HCT116 (cell line): ENCODE results near the gene GLMN. TPM values are rescaled to one million over a fixed set of nuclear protein-coding genes. Genes with fewer than 3 reads are reported as not detected.

Experiments used
- ATAC-seq: fragments of 200-7000 bp; cut with Tn5 transposase; 2 replicates; pipeline ENCODE4 v1.9.1; 2020; ENCODE audit warnings: mild to moderate bottlenecking, moderate library complexity
- BruUV-seq: library from RNA; stranded (reverse); fragments of 400-500 nt; replicated peaks from 2 replicates; lab custom pipeline; 2021; lab: Mats Ljungman, UMichigan
- CTCF ChIA-PET: fragments of 300-600 bp; sonication (Branson Sonifier 250); formaldehyde crosslinking; loops from one replicate; lab custom pipeline; 2021; ENCODE audit warnings: antibody characterized with exemption; lab: Charles Lee
- POLR2A ChIA-PET: fragments of 300-600, 350-600 bp; sonication (Branson Sonifier 250); formaldehyde crosslinking; loops from one replicate; lab custom pipeline; 2021; ENCODE audit warnings: antibody characterized with exemption; lab: Charles Lee
- RAD21 ChIA-PET, 2 experiments: fragments of 300-600 bp; sonication (Branson Sonifier 250); formaldehyde crosslinking; loops; one replicate each; lab custom pipeline; 2023; ENCODE audit warnings: low total read pairs in 2 of 2; ENCODE audit not compliant: uncharacterized antibody in 2 of 2, unreplicated experiment in 2 of 2, low non-redundant PET in 1 of 2; lab: Charles Lee
- DNase-seq: peaks from one replicate; pipeline ENCODE4 v3.0.0-alpha.2; 2010; ENCODE audit warnings: low read depth, low spot score
- H2AFZ ChIP-seq: fragments of 200-600 bp; shearing (Covaris generic), sonication (generic); 2 replicates; pipeline ENCODE4 v1.6.1; 2017; ENCODE audit warnings: low read depth, mixed run types, mixed read lengths, antibody characterized with exemption, low read length; ENCODE audit not compliant: poor library complexity, severe bottlenecking
- H3K27ac ChIP-seq: 2 replicates; pipeline ENCODE4 v1.5.1; 2012; ENCODE audit warnings: low read depth, low read length
- H3K27me3 ChIP-seq: fragments of 200-600 bp; sonication (generic); 2 replicates; pipeline ENCODE4 v1.6.1; 2016; ENCODE audit warnings: mixed run types, low read length, mixed read lengths; ENCODE audit not compliant: insufficient read depth
- H3K36me3 ChIP-seq, 2 experiments: fragments of 200-500 bp in 1 of 2; fragments of 200-600 bp in 1 of 2; sonication (Bioruptor generic) in 1 of 2; sonication (generic) in 1 of 2; 2 replicates each; pipeline versions ENCODE4 v1.5.1 to v1.6.1; 2014 to 2016; ENCODE audit warnings: low read length in 2 of 2, inconsistent platforms in 1 of 2, mixed read lengths in 1 of 2, mixed run types in 1 of 2; ENCODE audit not compliant: insufficient read depth in 2 of 2, control insufficient read depth in 1 of 2
- H3K4me1 ChIP-seq, 2 experiments: fragments of 200-600 bp in 1 of 2; sonication (generic) in 1 of 2; 2 replicates each; pipeline versions ENCODE4 v1.5.1 to v1.6.1; 2012 to 2017; ENCODE audit warnings: low read length in 2 of 2, inconsistent platforms in 1 of 2, mild to moderate bottlenecking in 1 of 2, mixed read lengths in 1 of 2, mixed run types in 1 of 2, moderate library complexity in 1 of 2; ENCODE audit not compliant: insufficient read depth in 2 of 2, control insufficient read depth in 1 of 2
- H3K4me2 ChIP-seq: fragments of 200-600 bp; sonication (generic); 2 replicates; pipeline ENCODE4 v1.6.1; 2017; ENCODE audit warnings: mixed run types, low read length, mixed read lengths
- H3K4me3 ChIP-seq, 2 experiments: fragments of 200-600 bp in 1 of 2; sonication (generic) in 1 of 2; replicated peaks in 1 of 2; 2 replicates each; pipeline ENCODE4 v1.5.1; 2011 to 2016; ENCODE audit warnings: low read length in 2 of 2, control low read depth in 1 of 2, low read depth in 1 of 2, mild to moderate bottlenecking in 1 of 2, mixed read lengths in 1 of 2, mixed run types in 1 of 2
- H3K79me2 ChIP-seq: fragments of 200-600 bp; sonication (generic); 2 replicates; pipeline ENCODE4 v1.6.1; 2017; ENCODE audit warnings: mild to moderate bottlenecking, mixed run types, low read length, moderate library complexity, mixed read lengths; ENCODE audit not compliant: insufficient read depth
- H3K9ac ChIP-seq: fragments of 200-600 bp; sonication (generic); 2 replicates; pipeline ENCODE4 v1.6.1; 2016; ENCODE audit warnings: low read length, mixed read lengths
- H3K9me2 ChIP-seq: fragments of 200-600 bp; sonication (generic), shearing (Covaris generic); 2 replicates; pipeline ENCODE4 v1.6.1; 2017; ENCODE audit warnings: mixed run types, mild to moderate bottlenecking, moderate library complexity; ENCODE audit not compliant: insufficient read depth
- H3K9me3 ChIP-seq, 2 experiments: fragments of 200-500 bp in 1 of 2; fragments of 200-600 bp in 1 of 2; sonication (Bioruptor generic) in 1 of 2; sonication (generic) in 1 of 2; 2 replicates each; pipeline ENCODE4 v1.6.1; 2014 to 2017; ENCODE audit warnings: low read length in 2 of 2, mixed read lengths in 2 of 2, inconsistent platforms in 1 of 2, low read depth in 1 of 2, mild to moderate bottlenecking in 1 of 2, mixed run types in 1 of 2, moderate library complexity in 1 of 2; ENCODE audit not compliant: control insufficient read depth in 1 of 2, insufficient read depth in 1 of 2
- H4K20me1 ChIP-seq: fragments of 200-600 bp; sonication (generic), shearing (Covaris generic); 2 replicates; pipeline ENCODE4 v1.6.1; 2017; ENCODE audit warnings: mixed run types, mild to moderate bottlenecking, moderate library complexity; ENCODE audit not compliant: insufficient read depth
- CBX3 ChIP-seq: IDR thresholded peaks from 2 replicates; pipeline ENCODE4 v1.6.1; 2012; ENCODE audit warnings: low read depth
- CEBPB ChIP-seq: IDR thresholded peaks from 2 replicates; pipeline ENCODE4 v1.6.1; 2012; ENCODE audit warnings: low read depth
- EZH2phosphoT487 ChIP-seq: fragments of 200-600 bp; IDR thresholded peaks from 2 replicates; pipeline ENCODE4 v1.6.1; 2018; ENCODE audit warnings: antibody characterized with exemption, borderline replicate concordance
- POLR2A ChIP-seq: IDR thresholded peaks from 2 replicates; pipeline ENCODE4 v1.7.0; 2011; ENCODE audit warnings: borderline replicate concordance; ENCODE audit not compliant: insufficient read depth, insufficient read length; ENCODE audit errors: extremely low read depth
- SRF ChIP-seq: IDR thresholded peaks from 2 replicates; pipeline ENCODE4 v1.6.1; 2012; ENCODE audit warnings: low read depth
- TCF7L2 ChIP-seq: IDR thresholded peaks from 2 replicates; pipeline ENCODE4 v1.7.0; 2011; ENCODE audit warnings: borderline replicate concordance, inconsistent platforms; ENCODE audit not compliant: insufficient read depth, insufficient read length; ENCODE audit errors: extremely low read depth
- YY1 ChIP-seq: IDR thresholded peaks from 2 replicates; pipeline ENCODE4 v1.6.1; 2011; ENCODE audit warnings: low read length, low read depth, moderate library complexity, mild to moderate bottlenecking; ENCODE audit not compliant: insufficient replicate concordance; ENCODE audit errors: extremely low read depth
- intact Hi-C: fragments of 100-400 bp; cut with micrococcal nuclease; formaldehyde crosslinking; loops from 2 replicates; pipeline ENCODE4 v1.10.0; 2022
- total RNA-seq: library from RNA; stranded (reverse); gene quantifications from one replicate; pipeline ENCODE4 v1.2.1, GENCODE V29; 2021; ENCODE audit not compliant: unreplicated experiment
- TF ChIP-seq, protein P1 (sequence below): IDR thresholded peaks from 2 replicates; pipeline ENCODE4 v1.6.1; 2012
- TF ChIP-seq, protein P2 (sequence below): IDR thresholded peaks from 2 replicates; pipeline ENCODE4 v1.6.1; 2012
- TF ChIP-seq, protein P3 (sequence below): IDR thresholded peaks from 2 replicates; pipeline ENCODE4 v1.6.1; 2012; ENCODE audit warnings: low read depth

Gene GLMN
- total RNA-seq, 1 experiment from 2014 or later = 10.9 TPM

DNA sequence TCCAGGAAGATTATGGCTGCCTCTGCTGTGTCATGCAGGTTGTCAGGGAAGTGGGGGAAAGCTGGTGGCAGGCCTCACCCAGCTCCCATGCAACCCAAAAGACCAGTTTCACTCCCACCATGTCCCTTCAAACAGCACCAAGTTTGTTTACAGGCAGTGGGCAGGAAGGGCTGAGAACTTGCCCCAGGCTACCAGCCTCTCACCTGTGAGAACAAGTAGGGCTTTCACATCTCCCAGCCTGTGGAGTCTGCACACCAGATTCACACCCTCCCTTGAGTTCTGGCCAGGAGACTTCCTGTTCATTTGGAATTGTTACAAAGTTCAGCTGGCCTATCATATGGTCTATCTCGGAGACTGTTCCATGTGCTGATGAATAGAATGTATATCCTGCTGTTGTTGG is 27.9 kb upstream of the GLMN start:
- intact Hi-C loops = no loop called here
- no peak overlapping the region for H3K4me2 ChIP-seq
- no peak for ATAC-seq
- no peak for DNase-seq
- POLR2A ChIA-PET = no interaction called here
- TF ChIP-seq, protein P1, sequence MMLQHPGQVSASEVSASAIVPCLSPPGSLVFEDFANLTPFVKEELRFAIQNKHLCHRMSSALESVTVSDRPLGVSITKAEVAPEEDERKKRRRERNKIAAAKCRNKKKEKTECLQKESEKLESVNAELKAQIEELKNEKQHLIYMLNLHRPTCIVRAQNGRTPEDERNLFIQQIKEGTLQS = no peak
- TF ChIP-seq EZH2phosphoT487 = no peak
- TF ChIP-seq, protein P2, sequence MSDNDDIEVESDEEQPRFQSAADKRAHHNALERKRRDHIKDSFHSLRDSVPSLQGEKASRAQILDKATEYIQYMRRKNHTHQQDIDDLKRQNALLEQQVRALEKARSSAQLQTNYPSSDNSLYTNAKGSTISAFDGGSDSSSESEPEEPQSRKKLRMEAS = no peak
- CTCF ChIA-PET = no interaction called here
- no peak overlapping the region for H3K27ac ChIP-seq
- RAD21 ChIA-PET = no interaction called here
- no peaks in the 10 kb centered on the region for H3K27me3 ChIP-seq
- H4K20me1 ChIP-seq = no peaks in the 10 kb centered on the region
- peaks cover 5 to 33% of the 10 kb centered on the region in 2 experiments; a peak in 3 of 4 replicates for H3K36me3 ChIP-seq
- H3K79me2 ChIP-seq = no peaks in the 10 kb centered on the region
- H3K9ac ChIP-seq = no peak overlapping the region
- H2AFZ ChIP-seq = no peak overlapping the region
- H3K4me3 ChIP-seq = no peak overlapping the region
- BruUV-seq = no TSS peak
- H3K9me2 ChIP-seq = no peaks in the 10 kb centered on the region
- peaks cover 0 to 7% of the 10 kb centered on the region in 2 experiments; a peak in 1 of 4 replicates for H3K4me1 ChIP-seq
- H3K9me3 ChIP-seq = no peaks in the 10 kb centered on the region

GRCh38 chr1:92324784-92325183 is 26.0 kb upstream of the GLMN start:
- POLR2A ChIA-PET = no interaction called here
- Histone ChIP-seq H3K9ac (no peak overlapping the region), H3K4me1 (peaks cover 0 to 7% of the 10 kb centered on the region in 2 experiments; a peak in 1 of 4 replicates), H3K4me2 (no peak overlapping the region), H3K79me2 (no peaks in the 10 kb centered on the region), H3K27me3 (no peaks in the 10 kb centered on the region), H3K9me2 (no peaks in the 10 kb centered on the region), H3K36me3 (peaks cover 7 to 33% of the 10 kb centered on the region in 2 experiments; a peak in 3 of 4 replicates), H2AFZ (no peak overlapping the region), H3K27ac (no peak overlapping the region), H4K20me1 (no peaks in the 10 kb centered on the region), H3K9me3 (no peaks in the 10 kb centered on the region), H3K4me3 (no peak overlapping the region)
- TF ChIP-seq TCF7L2 = no peak
- TF ChIP-seq, protein P3, sequence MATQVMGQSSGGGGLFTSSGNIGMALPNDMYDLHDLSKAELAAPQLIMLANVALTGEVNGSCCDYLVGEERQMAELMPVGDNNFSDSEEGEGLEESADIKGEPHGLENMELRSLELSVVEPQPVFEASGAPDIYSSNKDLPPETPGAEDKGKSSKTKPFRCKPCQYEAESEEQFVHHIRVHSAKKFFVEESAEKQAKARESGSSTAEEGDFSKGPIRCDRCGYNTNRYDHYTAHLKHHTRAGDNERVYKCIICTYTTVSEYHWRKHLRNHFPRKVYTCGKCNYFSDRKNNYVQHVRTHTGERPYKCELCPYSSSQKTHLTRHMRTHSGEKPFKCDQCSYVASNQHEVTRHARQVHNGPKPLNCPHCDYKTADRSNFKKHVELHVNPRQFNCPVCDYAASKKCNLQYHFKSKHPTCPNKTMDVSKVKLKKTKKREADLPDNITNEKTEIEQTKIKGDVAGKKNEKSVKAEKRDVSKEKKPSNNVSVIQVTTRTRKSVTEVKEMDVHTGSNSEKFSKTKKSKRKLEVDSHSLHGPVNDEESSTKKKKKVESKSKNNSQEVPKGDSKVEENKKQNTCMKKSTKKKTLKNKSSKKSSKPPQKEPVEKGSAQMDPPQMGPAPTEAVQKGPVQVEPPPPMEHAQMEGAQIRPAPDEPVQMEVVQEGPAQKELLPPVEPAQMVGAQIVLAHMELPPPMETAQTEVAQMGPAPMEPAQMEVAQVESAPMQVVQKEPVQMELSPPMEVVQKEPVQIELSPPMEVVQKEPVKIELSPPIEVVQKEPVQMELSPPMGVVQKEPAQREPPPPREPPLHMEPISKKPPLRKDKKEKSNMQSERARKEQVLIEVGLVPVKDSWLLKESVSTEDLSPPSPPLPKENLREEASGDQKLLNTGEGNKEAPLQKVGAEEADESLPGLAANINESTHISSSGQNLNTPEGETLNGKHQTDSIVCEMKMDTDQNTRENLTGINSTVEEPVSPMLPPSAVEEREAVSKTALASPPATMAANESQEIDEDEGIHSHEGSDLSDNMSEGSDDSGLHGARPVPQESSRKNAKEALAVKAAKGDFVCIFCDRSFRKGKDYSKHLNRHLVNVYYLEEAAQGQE = no peak
- TF ChIP-seq SRF = no peak
- no peak for TF ChIP-seq YY1
- no peak for TF ChIP-seq CBX3
- TF ChIP-seq POLR2A = no peak
- TF ChIP-seq CEBPB = no peak
- ATAC-seq (no peak), DNase-seq (no peak)
- RAD21 ChIA-PET = no interaction called here
- BruUV-seq = no TSS peak
- CTCF ChIA-PET = interaction anchor here (0.9 kb wide), 1 partner anchor 14 kb away, joined by 3 read pairs; no protein-coding TSS in a partner anchor
- intact Hi-C loops = no loop called here
